ENCODE data around the gene FARS2. TPM values are rescaled to one million over a fixed set of nuclear protein-coding genes. Genes with fewer than 3 reads are reported as not detected.
A peak's percentile ranks its signal among the peaks of the same experiment; 100 is the strongest.

The FARS2 gene
- total RNA-seq, 2 experiments from 2014 or later, result 16.7 to 20.2 TPM

- peak; percentile 46 for ATAC-seq
- CTCF ChIA-PET, result interaction anchor here (1.2 to 5.8 kb wide), 2 partner anchors 12 to 48 kb away, joined by 11 to 22 read pairs; no protein-coding TSS in a partner anchor
- Mint-ChIP-seq H3K9me3 (ENCODE audit: insufficient read depth) (no peaks in the 10 kb centered on the region), H3K4me3 (peak overlapping the region; percentile 22), H3K4me1 (ENCODE audit: low read depth) (peaks cover 47% of the 10 kb centered on the region), H3K27me3 (ENCODE audit: low read depth) (no peaks in the 10 kb centered on the region), H3K36me3 (ENCODE audit: low read depth) (peaks cover 11% of the 10 kb centered on the region), H3K27ac (peak overlapping the region; percentile 66)
- POLR2A ChIA-PET, result interaction anchor here (0.7 kb wide), 1 partner anchor 313 kb away, joined by 3 read pairs; no protein-coding TSS in a partner anchor
- no peak for DNase-seq
Measured at GRCh38 chr6:5518936-5519491, 257.7 kb downstream of the FARS2 start.

GRCh38 chr6:5520796-5521195 is 259.5 kb downstream of the FARS2 start:
- no peak for DNase-seq
- POLR2A ChIA-PET, result no interaction called here
- no peaks in the 10 kb centered on the region for H3K9me3 Mint-ChIP-seq (ENCODE audit: insufficient read depth)
- ATAC-seq, result no peak
- H3K27me3 Mint-ChIP-seq (ENCODE audit: low read depth), result no peaks in the 10 kb centered on the region
- H3K4me3 Mint-ChIP-seq, result no peak overlapping the region
- H3K27ac Mint-ChIP-seq, result no peak overlapping the region
- H3K4me1 Mint-ChIP-seq (ENCODE audit: low read depth), result peaks cover 47% of the 10 kb centered on the region
- peaks cover 11% of the 10 kb centered on the region for H3K36me3 Mint-ChIP-seq (ENCODE audit: low read depth)
- CTCF ChIA-PET, result no interaction called here

- ATAC-seq (no peak), DNase-seq (no peak)
- Mint-ChIP-seq H3K4me1 (ENCODE audit: low read depth) (peaks cover 44% of the 10 kb centered on the region), H3K9me3 (ENCODE audit: insufficient read depth) (no peaks in the 10 kb centered on the region), H3K27ac (peak overlapping the region; percentile 8), H3K4me3 (no peak overlapping the region), H3K27me3 (ENCODE audit: low read depth) (no peaks in the 10 kb centered on the region), H3K36me3 (ENCODE audit: low read depth) (peaks cover 11% of the 10 kb centered on the region)
- ChIA-PET POLR2A (no interaction called here), CTCF (interaction anchor here (0.5 to 1.5 kb wide), 2 partner anchors 14 to 487 kb away, joined by 3 to 4 read pairs; no protein-coding TSS in a partner anchor)
Measured at GRCh38 chr6:5521322-5521721, 260.0 kb downstream of the FARS2 start.

- Mint-ChIP-seq H3K4me1 (ENCODE audit: low read depth) (peaks cover 40% of the 10 kb centered on the region), H3K36me3 (ENCODE audit: low read depth) (peaks cover 11% of the 10 kb centered on the region), H3K27me3 (ENCODE audit: low read depth) (no peaks in the 10 kb centered on the region), H3K4me3 (no peak overlapping the region), H3K27ac (peak overlapping the region; percentile 16), H3K9me3 (ENCODE audit: insufficient read depth) (no peaks in the 10 kb centered on the region)
- ChIA-PET CTCF (interaction anchor here (1.5 kb wide), 1 partner anchor 15 kb away, joined by 4 read pairs; no protein-coding TSS in a partner anchor), POLR2A (no interaction called here)
- DNase-seq (peak; percentile 29), ATAC-seq (no peak)
Measured at GRCh38 chr6:5522147-5522546, 260.8 kb downstream of the FARS2 start.

- ATAC-seq, result no peak
- no peak overlapping the region for H3K27ac Mint-ChIP-seq
Measured at GRCh38 chr6:5524110-5524509, 262.8 kb downstream of the FARS2 start.

GRCh38 chr6:5525209-5525608 is 263.9 kb downstream of the FARS2 start:
- DNase-seq (no peak), ATAC-seq (no peak)
- ChIA-PET CTCF (no interaction called here), POLR2A (no interaction called here)
- no peaks in the 10 kb centered on the region for H3K9me3 Mint-ChIP-seq (ENCODE audit: insufficient read depth)
- H3K4me3 Mint-ChIP-seq, result no peak overlapping the region
- no peaks in the 10 kb centered on the region for H3K27me3 Mint-ChIP-seq (ENCODE audit: low read depth)
- H3K27ac Mint-ChIP-seq, result no peak overlapping the region
- H3K4me1 Mint-ChIP-seq (ENCODE audit: low read depth), result peaks cover 20% of the 10 kb centered on the region
- H3K36me3 Mint-ChIP-seq (ENCODE audit: low read depth), result peaks cover 3% of the 10 kb centered on the region

More at GRCh38 chr6:5524110-5524509, 262.8 kb downstream of the FARS2 start:
- ChIA-PET POLR2A (no interaction called here), CTCF (interaction anchor here (1.3 kb wide), 1 partner anchor 17 kb away, joined by 3 read pairs; no protein-coding TSS in a partner anchor)
- no peaks in the 10 kb centered on the region for H3K9me3 Mint-ChIP-seq (ENCODE audit: insufficient read depth)
- H3K36me3 Mint-ChIP-seq (ENCODE audit: low read depth), result peaks cover 7% of the 10 kb centered on the region
- no peaks in the 10 kb centered on the region for H3K27me3 Mint-ChIP-seq (ENCODE audit: low read depth)
- DNase-seq, result no peak
- no peak overlapping the region for H3K4me3 Mint-ChIP-seq
- peaks cover 28% of the 10 kb centered on the region for H3K4me1 Mint-ChIP-seq (ENCODE audit: low read depth)

GRCh38 chr6:5529015-5529414 is 267.7 kb downstream of the FARS2 start:
- no peak overlapping the region for H3K4me3 Mint-ChIP-seq
- CTCF ChIA-PET, result no interaction called here
- no peak for ATAC-seq
- H3K4me1 Mint-ChIP-seq (ENCODE audit: low read depth), result no peaks in the 10 kb centered on the region
- no peak overlapping the region for H3K27ac Mint-ChIP-seq
- H3K27me3 Mint-ChIP-seq (ENCODE audit: low read depth), result no peaks in the 10 kb centered on the region
- peaks cover 3% of the 10 kb centered on the region for H3K36me3 Mint-ChIP-seq (ENCODE audit: low read depth)
- POLR2A ChIA-PET, result no interaction called here
- no peak for DNase-seq
- H3K9me3 Mint-ChIP-seq (ENCODE audit: insufficient read depth), result no peaks in the 10 kb centered on the region

GRCh38 chr6:5529733-5530132 is 268.4 kb downstream of the FARS2 start:
- H3K9me3 Mint-ChIP-seq (ENCODE audit: insufficient read depth), result no peaks in the 10 kb centered on the region
- H3K4me3 Mint-ChIP-seq, result no peak overlapping the region
- H3K27ac Mint-ChIP-seq, result no peak overlapping the region
- DNase-seq (no peak), ATAC-seq (no peak)
- ChIA-PET POLR2A (no interaction called here), CTCF (no interaction called here)
- H3K4me1 Mint-ChIP-seq (ENCODE audit: low read depth), result no peaks in the 10 kb centered on the region
- no peaks in the 10 kb centered on the region for H3K27me3 Mint-ChIP-seq (ENCODE audit: low read depth)
- H3K36me3 Mint-ChIP-seq (ENCODE audit: low read depth), result peaks cover 8% of the 10 kb centered on the region

- Mint-ChIP-seq H3K4me3 (no peak overlapping the region), H3K27ac (no peak overlapping the region), H3K36me3 (ENCODE audit: low read depth) (peaks cover 12% of the 10 kb centered on the region), H3K27me3 (ENCODE audit: low read depth) (no peaks in the 10 kb centered on the region), H3K4me1 (ENCODE audit: low read depth) (no peaks in the 10 kb centered on the region), H3K9me3 (ENCODE audit: insufficient read depth) (no peaks in the 10 kb centered on the region)
- DNase-seq, result no peak
- CTCF ChIA-PET, result no interaction called here
- ATAC-seq, result no peak
- POLR2A ChIA-PET, result no interaction called here
Measured at GRCh38 chr6:5531161-5531560, 269.8 kb downstream of the FARS2 start.

- ATAC-seq, result no peak
- H3K27ac Mint-ChIP-seq, result no peak overlapping the region
- ChIA-PET POLR2A (no interaction called here), CTCF (no interaction called here)
- peaks cover 12% of the 10 kb centered on the region for H3K36me3 Mint-ChIP-seq (ENCODE audit: low read depth)
- H3K4me1 Mint-ChIP-seq (ENCODE audit: low read depth), result no peaks in the 10 kb centered on the region
- no peaks in the 10 kb centered on the region for H3K9me3 Mint-ChIP-seq (ENCODE audit: insufficient read depth)
- H3K4me3 Mint-ChIP-seq, result no peak overlapping the region
- no peak for DNase-seq
- no peaks in the 10 kb centered on the region for H3K27me3 Mint-ChIP-seq (ENCODE audit: low read depth)
Measured at GRCh38 chr6:5531853-5532375, 270.6 kb downstream of the FARS2 start.

GRCh38 chr6:5532941-5533340 is 271.6 kb downstream of the FARS2 start:
- peaks cover 9% of the 10 kb centered on the region for H3K36me3 Mint-ChIP-seq (ENCODE audit: low read depth)
- H3K27ac Mint-ChIP-seq, result no peak overlapping the region
- no peaks in the 10 kb centered on the region for H3K4me1 Mint-ChIP-seq (ENCODE audit: low read depth)

GRCh38 chr6:5534643-5535042 is 273.3 kb downstream of the FARS2 start:
- DNase-seq (no peak), ATAC-seq (no peak)
- ChIA-PET POLR2A (no interaction called here), CTCF (interaction anchor here (1.5 kb wide), 1 partner anchor 63 kb away, joined by 4 read pairs; no protein-coding TSS in a partner anchor)
- no peaks in the 10 kb centered on the region for H3K9me3 Mint-ChIP-seq (ENCODE audit: insufficient read depth)
- H3K4me1 Mint-ChIP-seq (ENCODE audit: low read depth), result no peaks in the 10 kb centered on the region
- H3K36me3 Mint-ChIP-seq (ENCODE audit: low read depth), result peaks cover 9% of the 10 kb centered on the region
- no peak overlapping the region for H3K4me3 Mint-ChIP-seq
- H3K27me3 Mint-ChIP-seq (ENCODE audit: low read depth), result no peaks in the 10 kb centered on the region
- H3K27ac Mint-ChIP-seq, result no peak overlapping the region

More at GRCh38 chr6:5532941-5533340, 271.6 kb downstream of the FARS2 start:
- DNase-seq (no peak), ATAC-seq (no peak)
- H3K27me3 Mint-ChIP-seq (ENCODE audit: low read depth), result no peaks in the 10 kb centered on the region
- ChIA-PET CTCF (interaction anchor here (0.6 kb wide), 1 partner anchor 35 kb away, joined by 3 read pairs; no protein-coding TSS in a partner anchor), POLR2A (no interaction called here)
- no peak overlapping the region for H3K4me3 Mint-ChIP-seq
- H3K9me3 Mint-ChIP-seq (ENCODE audit: insufficient read depth), result no peaks in the 10 kb centered on the region
